HepG2 (cell line): ENCODE measurements around the gene CHCT1. TPM values are rescaled to one million over a fixed set of nuclear protein-coding genes. Genes with fewer than 3 reads are reported as not detected.

Experiments
- ATAD3A ChIP-seq: sonication (generic); formaldehyde crosslinking; IDR thresholded peaks from 2 replicates; pipeline ENCODE4 v1.4.0; 2020; ENCODE audit warnings: missing genetic modification reagents
- GMEB2 ChIP-seq: IDR thresholded peaks from 2 replicates; pipeline ENCODE4 v1.6.1; 2016; ENCODE audit warnings: missing biosample characterization, missing genetic modification reagents, low read depth
- HMGXB4 ChIP-seq, 2 experiments: sonication (generic) in 1 of 2; formaldehyde crosslinking in 1 of 2; IDR thresholded peaks; 2 replicates each; pipeline versions ENCODE4 v1.4.0 to v1.6.1; 2018 to 2020; ENCODE audit warnings: missing genetic modification reagents in 2 of 2, borderline replicate concordance in 1 of 2, low read depth in 1 of 2, mild to moderate bottlenecking in 1 of 2, missing biosample characterization in 1 of 2
- PREB ChIP-seq: sonication (generic); formaldehyde crosslinking; IDR thresholded peaks from 2 replicates; pipeline ENCODE4 v1.4.0; 2020; ENCODE audit warnings: missing genetic modification reagents
- SETDB1 ChIP-seq: sonication (generic); formaldehyde crosslinking; IDR thresholded peaks from 2 replicates; pipeline ENCODE4 v1.5.1; 2020; ENCODE audit warnings: missing genetic modification reagents, mild to moderate bottlenecking, borderline replicate concordance
- SIX4 ChIP-seq: sonication (generic); formaldehyde crosslinking; IDR thresholded peaks from 2 replicates; pipeline ENCODE4 v1.4.0; 2020; ENCODE audit warnings: missing genetic modification reagents
- TBX3 ChIP-seq: fragments of 450-650 bp; IDR thresholded peaks from 2 replicates; pipeline ENCODE4 v1.6.1; 2017; ENCODE audit warnings: antibody characterized with exemption, mild to moderate bottlenecking, inconsistent platforms, borderline replicate concordance
- TFAP4 ChIP-seq: sonication (generic); IDR thresholded peaks from 2 replicates; pipeline ENCODE4 v1.6.1; 2016; ENCODE audit warnings: low read depth, borderline replicate concordance
- TMF1 ChIP-seq: sonication (generic); formaldehyde crosslinking; IDR thresholded peaks from 2 replicates; pipeline ENCODE4 v1.8.1; 2022; ENCODE audit warnings: low read depth, missing genetic modification reagents
- ZBED4 ChIP-seq: sonication (generic); formaldehyde crosslinking; IDR thresholded peaks from 2 replicates; pipeline ENCODE4 v1.4.0; 2020; ENCODE audit warnings: missing genetic modification reagents, borderline replicate concordance
- ZFP37 ChIP-seq: sonication (generic); formaldehyde crosslinking; IDR thresholded peaks from 2 replicates; pipeline ENCODE4 v1.4.0; 2020; ENCODE audit warnings: missing genetic modification reagents, borderline replicate concordance
- ZNF276 ChIP-seq: sonication (generic); formaldehyde crosslinking; IDR thresholded peaks from 2 replicates; pipeline ENCODE4 v1.4.0; 2020; ENCODE audit warnings: mild to moderate bottlenecking, low read depth, missing genetic modification reagents
- ZNF691 ChIP-seq: sonication (generic); formaldehyde crosslinking; IDR thresholded peaks from 2 replicates; pipeline ENCODE4 v1.4.0; 2020; ENCODE audit warnings: missing genetic modification reagents, low read depth, mild to moderate bottlenecking, borderline replicate concordance
- ZNF878 ChIP-seq: sonication (generic); formaldehyde crosslinking; IDR thresholded peaks from 2 replicates; pipeline ENCODE4 v1.8.1; 2023; ENCODE audit warnings: mild to moderate bottlenecking, missing genetic modification reagents, moderate library complexity
- ZZZ3 ChIP-seq: sonication (generic); formaldehyde crosslinking; IDR thresholded peaks from 2 replicates; pipeline ENCODE4 v1.4.0; 2020; ENCODE audit warnings: missing genetic modification reagents, mild to moderate bottlenecking, borderline replicate concordance
- polyA plus RNA-seq, 8 experiments: library from polyadenylated mRNA; depleted of rRNA in 3 of 8; stranded (reverse) in 7 of 8; unstranded in 1 of 8; fragments of >200 nt; fragmentation: Illumina TruSeq in 4 of 8; extraction: Trizol in 4 of 8; gene quantifications; 2 replicates each; pipeline versions ENCODE4 v1.2.1 to v1.2.3, GENCODE V29; 2011 to 2016; ENCODE audit warnings: low read depth in 4 of 8, missing spikeins in 1 of 8, mixed read lengths in 1 of 8; ENCODE audit not compliant: insufficient read depth in 1 of 8
- total RNA-seq, 5 experiments: library from RNA; depleted of rRNA; stranded (reverse); fragments of >200 nt; fragmentation: Illumina TruSeq; extraction: Trizol; gene quantifications; 2 replicates each; pipeline ENCODE4 v1.2.3, GENCODE V29; 2016; ENCODE audit warnings: low read depth in 1 of 5

Gene CHCT1
- total and polyA plus RNA-seq, 2 of the 13 experiments (the other 11 are each of a cell fraction or from before 2014, with no cell fraction given), result not detected

- TF ChIP-seq PREB (CRISPR knock-in tag) (no peak), GMEB2 (CRISPR knock-in tag) (no peak), SIX4 (CRISPR knock-in tag) (no peak), TBX3 (peak; percentile 8; the same call in 1 of the 2 replicates), ZNF691 (CRISPR knock-in tag) (0 out of 2 replicates have a peak, but pooled peaks have one; percentile 0), ZNF276 (CRISPR knock-in tag) (no peak), ZNF878 (CRISPR knock-in tag) (no peak), ZZZ3 (CRISPR knock-in tag) (no peak), TMF1 (no peak), TFAP4 (peak; percentile 11; the same call in 1 of the 2 replicates), SETDB1 (CRISPR knock-in tag) (no peak), ZBED4 (CRISPR knock-in tag) (no peak), ZFP37 (no peak), ATAD3A (CRISPR knock-in tag) (no peak), HMGXB4 (CRISPR knock-in tag; IDR thresholded peaks at IDR 0.05; ENCODE audit: borderline replicate concordance in 1 of 2, low read depth in 1 of 2) (0 out of 4 replicates have a peak, but pooled peaks of 1 of the 2 experiments have one; percentile 27)
Observed at GRCh38 chr17:60390925-60391470, 31.3 kb upstream of the CHCT1 start (continued).
